LNCAP (cell line): ENCODE results near the gene HSPG2.

Experiments
- TF ChIP-seq, protein P1 (sequence below): fragments of 450-650 bp; IDR thresholded peaks from 2 replicates; pipeline ENCODE4 v1.5.1; 2017; ENCODE audit warnings: mild to moderate bottlenecking

The HSPG2 gene

DNA sequence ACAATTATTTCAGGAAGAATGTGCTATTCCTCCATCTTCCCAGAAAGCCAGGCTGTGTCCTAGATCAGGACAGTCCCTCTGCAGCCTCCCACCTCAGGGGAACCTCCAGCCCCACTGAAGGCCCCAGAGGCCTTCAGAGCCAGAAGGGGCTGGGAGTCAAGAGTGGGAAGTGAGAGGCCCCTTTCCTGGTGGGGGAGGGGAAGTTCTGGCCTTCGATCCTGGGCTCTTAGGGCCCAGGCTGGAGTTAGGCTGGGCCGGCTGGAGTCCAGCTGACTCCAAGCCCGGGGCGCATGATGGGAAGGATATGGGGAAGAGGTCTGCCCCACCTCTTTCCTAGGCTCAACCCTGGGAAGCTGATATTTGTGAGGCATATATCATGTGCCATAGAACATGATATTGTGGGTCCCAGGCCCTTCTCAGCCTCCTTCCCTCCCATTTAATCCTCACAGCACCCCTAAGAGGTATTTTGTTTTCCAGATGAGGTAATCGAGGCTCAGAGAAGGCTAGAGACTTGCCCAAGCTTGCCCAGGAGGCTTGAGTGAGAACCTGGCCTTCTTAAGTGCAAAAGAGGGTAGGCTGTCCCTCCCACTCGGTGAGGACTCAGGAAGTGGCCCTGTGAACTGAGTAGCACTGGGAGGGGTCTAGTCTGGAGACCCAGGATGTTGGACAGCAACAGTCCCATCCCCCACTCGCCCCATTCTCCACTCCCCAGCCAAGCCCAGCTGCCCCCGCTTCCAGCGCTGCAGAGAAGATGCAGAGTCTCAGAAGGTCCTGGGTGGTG is 18.6 kb upstream of the HSPG2 start:
- TF ChIP-seq, protein P1, sequence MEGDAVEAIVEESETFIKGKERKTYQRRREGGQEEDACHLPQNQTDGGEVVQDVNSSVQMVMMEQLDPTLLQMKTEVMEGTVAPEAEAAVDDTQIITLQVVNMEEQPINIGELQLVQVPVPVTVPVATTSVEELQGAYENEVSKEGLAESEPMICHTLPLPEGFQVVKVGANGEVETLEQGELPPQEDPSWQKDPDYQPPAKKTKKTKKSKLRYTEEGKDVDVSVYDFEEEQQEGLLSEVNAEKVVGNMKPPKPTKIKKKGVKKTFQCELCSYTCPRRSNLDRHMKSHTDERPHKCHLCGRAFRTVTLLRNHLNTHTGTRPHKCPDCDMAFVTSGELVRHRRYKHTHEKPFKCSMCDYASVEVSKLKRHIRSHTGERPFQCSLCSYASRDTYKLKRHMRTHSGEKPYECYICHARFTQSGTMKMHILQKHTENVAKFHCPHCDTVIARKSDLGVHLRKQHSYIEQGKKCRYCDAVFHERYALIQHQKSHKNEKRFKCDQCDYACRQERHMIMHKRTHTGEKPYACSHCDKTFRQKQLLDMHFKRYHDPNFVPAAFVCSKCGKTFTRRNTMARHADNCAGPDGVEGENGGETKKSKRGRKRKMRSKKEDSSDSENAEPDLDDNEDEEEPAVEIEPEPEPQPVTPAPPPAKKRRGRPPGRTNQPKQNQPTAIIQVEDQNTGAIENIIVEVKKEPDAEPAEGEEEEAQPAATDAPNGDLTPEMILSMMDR: no peak

DNA sequence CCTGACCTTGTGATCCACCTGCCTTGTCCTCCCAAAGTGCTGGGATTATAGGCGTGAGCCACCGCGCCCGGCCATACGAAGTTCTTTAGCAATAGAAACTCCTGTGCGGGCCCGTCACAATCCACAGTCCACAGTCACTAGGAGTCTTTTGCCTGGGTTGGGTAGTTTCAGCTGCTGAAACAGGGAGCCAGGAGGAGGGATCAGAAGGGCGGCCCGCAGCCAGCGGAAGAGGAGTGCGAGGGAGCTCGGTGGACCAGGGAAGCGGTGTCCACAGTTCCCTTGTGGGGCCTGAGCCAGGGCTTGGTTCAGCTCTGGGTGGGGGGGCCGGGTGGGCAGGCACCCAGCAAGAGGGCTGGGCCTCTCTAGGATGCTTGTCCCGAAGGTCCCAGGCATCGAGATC is 17.9 kb upstream of the HSPG2 start:
- TF ChIP-seq, protein P1: no peak

DNA sequence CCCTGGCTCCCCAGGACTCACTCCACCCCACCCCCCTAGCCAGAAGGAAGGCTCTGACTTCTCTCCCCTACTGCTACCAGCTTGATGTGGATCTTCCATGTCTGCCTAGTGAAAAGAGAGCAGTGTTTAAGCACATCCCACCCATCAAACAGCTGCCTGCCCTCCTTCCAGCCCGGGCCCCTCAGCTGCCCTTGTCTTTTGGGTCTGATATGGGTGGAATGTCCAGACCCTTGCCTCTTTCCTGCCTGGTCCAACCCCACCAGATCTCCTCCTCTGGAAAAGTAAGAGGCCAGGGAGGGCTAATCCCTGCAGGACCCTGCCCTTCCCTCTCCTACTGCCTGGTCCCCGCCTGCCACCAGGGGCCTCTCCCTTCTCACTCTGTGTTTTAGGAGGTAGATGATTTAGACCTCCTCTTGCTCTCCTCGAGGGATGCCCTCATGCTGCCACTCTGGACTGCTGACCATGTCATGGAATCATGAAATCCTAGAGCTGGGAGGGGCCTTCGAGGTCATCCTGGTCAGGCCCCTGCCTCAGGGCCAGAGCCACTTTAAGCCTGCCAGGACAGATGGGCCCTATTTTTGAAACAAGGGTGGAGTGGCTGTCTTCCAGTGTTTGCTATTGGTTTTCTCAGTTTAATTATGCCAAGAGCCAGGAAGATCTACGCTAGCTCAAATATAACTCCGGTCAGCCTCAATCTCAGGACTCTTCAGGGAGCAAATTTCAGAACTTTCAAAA is 15.8 kb upstream of the HSPG2 start:
- TF ChIP-seq, protein P1: no peak

DNA sequence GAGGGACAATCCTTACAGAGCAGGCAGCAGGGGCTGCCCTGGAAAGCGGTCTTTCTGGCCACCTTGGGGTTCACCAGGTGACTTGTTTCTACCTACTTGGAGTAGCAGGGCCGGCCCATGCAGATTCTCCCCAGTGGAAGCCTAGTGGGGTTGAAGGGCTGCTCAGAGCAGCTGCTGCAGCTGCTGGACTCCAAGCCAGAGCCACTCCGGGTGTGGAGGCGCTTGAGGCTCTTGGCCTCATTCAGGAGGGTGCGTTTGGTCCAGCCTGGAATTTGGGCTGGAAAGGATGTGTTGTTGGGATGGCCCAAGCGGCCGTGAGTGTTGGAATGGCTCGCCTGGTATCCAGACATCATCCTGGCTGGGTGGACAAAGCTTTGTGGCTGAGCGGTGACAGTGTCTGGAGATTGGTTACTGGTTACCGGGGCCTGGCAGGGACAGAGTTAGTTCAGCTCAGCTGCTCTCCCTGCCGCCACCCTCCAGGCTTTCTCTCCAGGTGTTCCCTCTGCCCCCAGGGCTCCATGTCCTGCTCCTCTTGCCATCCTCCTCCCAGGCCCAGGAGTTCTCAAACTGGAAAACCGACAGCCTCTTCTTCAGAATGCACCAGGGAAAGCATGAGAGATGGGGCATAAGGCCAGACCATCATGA is 14.2 kb upstream of the HSPG2 start:
- TF ChIP-seq, protein P1: no peak

DNA sequence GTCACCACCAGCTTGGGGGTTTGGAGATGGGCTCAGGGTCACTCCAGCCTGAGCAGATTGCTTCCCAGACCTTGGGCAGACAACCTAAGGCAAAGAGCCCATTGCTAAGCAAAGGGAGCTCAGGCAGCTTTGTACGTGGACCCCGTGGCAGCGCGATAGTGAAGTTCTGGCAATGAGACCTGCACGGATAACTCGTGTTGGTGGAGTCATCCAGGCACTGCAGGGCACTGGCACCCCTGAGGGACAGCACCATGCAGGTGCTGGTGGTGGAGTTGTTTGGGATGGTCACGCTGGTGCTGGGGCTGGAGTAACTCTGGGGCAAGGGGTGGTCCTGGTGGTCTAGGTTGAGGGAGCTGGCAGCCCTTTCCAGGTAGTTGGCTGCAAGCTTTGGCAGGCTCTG is 13.6 kb upstream of the HSPG2 start:
- TF ChIP-seq, protein P1: no peak

DNA sequence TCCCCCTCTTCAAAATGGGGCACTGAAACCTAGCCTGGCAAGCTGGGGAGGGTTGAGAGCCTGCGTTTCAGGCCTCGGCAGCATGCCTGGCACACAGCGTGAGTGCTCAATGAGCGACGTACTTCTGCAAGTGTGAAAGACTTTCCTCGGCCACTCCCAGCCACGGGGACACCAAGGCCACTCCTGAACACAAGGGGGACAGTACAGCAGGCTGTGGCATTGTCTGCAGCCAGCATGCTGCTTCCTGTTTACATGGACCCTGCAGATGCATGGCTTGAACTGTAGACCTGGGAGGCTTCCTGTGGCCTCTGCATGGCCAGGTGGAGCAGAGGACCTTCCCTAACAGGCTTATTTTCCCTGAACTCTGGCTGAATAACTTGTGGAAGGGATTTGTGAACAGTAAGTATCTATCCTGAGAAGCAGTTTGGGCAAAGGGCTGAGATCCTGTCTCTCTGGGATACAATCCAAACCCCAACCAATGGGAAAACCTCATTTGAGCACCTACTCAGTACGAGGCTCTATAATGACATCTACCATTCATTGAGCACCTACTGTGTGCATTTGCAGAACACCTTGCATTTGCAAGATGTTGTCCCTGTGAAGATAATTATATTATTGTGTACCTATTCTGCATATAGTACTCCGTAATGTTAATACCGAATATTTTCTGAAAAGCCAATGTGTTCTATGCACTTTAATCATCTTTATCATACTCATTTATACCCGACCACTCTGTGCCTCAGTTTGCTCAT is 9.9 kb upstream of the HSPG2 start:
- TF ChIP-seq, protein P1: no peak

DNA sequence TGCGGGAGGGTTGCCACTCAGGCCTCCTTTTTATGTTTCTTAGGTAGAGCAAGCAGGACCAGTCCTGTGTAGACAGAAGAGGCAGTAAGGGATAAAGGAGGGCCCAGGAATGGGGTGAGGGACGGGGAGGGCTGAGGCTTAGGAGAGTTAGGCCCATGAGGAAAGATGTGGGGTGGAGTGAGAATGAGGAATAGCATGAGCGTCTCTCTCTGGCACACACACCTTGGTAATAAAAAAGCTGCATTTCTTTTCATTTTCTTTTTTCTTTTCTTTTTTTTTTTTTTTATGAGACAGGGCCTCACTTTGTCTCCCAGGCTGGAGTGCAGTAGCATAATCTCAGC is 7.6 kb upstream of the HSPG2 start:
- TF ChIP-seq, protein P1: no peak
